ENCODE data around the gene FMO2.

Gene FMO2

DNA sequence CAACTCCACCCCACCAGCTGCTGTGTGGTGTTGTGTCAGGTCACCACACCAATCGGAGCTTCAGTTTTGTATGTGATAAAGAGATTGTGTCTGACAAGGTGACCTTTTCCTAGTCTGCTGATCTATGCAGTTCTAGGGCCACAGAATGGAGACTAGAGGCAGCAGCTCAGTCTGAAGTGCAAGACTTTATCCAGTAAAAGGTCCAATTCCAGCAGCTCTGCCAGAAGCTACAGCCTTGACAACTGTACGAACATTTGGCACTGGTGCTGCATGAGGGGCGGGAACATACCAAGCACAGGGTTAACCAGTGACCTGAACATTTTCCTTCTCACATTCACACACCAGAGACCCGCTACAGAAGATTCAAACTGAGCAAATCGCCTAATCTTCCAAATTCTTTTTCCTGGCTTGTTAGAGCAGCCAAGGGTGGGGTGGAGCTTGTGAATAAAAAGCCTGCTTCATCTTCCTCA is 72.5 kb downstream of the FMO2 start:
- no peak for DNase-seq (ENCODE audit: low read depth)

DNA sequence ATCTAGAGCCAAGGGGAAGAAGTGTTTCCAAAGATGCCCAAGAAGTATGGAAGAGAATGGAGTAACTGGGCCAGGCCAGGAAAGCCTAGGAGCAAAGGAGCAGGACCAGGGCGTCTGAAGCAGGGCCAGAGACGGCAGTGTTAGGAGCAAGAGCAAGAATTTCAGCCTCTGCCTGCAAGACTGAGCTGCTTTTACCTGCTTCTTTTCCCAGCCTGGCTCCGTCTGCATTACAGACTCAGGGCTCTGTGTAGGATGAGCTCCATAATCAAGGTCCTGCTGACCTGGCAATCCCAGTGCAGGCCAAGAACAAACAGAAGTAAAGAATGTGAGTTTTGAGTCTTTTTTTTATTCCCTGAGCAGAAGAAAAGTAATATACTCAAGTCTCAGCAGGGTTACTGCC is 73.3 kb downstream of the FMO2 start:
- no peak for DNase-seq (ENCODE audit: low read depth)

DNA sequence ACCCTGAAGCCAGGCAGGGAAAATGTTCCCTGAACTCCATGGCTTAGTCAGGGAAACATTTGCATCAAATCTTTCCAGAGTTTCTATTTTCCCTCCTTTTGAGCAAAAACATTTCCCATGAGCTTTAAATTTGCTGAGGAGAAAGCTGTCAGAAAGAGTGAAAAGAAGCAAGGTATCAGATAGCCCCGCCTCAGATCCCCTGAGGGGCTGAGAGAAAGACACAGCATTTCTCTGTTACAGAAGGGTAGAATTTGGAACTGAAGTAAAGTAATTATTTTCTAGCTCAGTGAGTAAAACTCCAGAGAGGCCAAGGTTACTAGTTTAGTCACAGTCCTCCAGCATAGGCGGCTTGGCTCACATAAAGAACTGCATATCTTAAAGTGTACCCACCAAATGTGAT is 73.8 kb downstream of the FMO2 start:
- DNase-seq (ENCODE audit: low read depth), result no peak
